ENCODE measurements around the gene TRPV3. TPM values are rescaled to one million over a fixed set of nuclear protein-coding genes. Genes with fewer than 3 reads are reported as not detected.

The TRPV3 gene
- 2.8 TPM for total RNA-seq

DNA sequence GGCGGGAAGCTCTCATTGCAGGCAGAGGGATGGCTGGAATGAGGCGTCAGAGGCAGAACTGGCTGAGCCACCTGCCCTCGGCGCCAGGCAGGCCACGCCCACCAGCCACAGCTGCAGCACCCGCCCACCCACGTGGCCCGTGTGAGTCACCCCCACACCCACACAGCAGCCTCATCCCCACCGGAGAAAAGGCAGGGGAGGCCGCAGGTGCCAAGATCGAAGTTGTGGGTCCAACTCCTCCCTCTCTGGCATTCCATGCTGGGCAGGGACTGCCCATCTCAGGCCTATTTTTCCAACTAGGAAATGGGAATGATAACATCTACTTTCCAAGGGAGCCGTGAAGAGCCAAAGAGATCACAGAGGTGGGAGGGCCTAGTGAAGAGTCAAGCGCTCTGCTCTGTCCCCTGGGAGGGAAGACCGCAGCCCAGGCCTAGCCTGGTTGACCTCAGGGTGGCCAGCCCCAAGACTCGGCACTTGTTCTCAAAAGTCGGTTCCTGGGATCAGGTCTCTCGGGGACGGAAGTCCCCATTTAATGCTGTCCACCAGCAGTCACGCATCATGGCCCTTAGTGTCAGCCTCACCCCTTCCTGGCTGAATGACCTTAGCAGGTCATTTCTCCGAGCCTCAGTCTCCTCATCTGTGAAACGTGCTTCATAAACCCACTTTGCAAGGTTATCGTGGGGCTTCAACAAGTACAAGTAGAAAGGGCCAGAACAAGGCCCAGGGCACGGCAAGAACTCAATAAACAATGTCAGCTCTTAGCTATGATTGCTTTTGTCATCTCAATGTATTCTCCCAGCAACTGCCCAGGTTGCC is at the start of gene TRPV3:
TRPV3 (minus strand) TSS at position 45 of the 816 bp plus-strand sequence. CDS start 2,962 bp downstream, outside the sequence.

DNA sequence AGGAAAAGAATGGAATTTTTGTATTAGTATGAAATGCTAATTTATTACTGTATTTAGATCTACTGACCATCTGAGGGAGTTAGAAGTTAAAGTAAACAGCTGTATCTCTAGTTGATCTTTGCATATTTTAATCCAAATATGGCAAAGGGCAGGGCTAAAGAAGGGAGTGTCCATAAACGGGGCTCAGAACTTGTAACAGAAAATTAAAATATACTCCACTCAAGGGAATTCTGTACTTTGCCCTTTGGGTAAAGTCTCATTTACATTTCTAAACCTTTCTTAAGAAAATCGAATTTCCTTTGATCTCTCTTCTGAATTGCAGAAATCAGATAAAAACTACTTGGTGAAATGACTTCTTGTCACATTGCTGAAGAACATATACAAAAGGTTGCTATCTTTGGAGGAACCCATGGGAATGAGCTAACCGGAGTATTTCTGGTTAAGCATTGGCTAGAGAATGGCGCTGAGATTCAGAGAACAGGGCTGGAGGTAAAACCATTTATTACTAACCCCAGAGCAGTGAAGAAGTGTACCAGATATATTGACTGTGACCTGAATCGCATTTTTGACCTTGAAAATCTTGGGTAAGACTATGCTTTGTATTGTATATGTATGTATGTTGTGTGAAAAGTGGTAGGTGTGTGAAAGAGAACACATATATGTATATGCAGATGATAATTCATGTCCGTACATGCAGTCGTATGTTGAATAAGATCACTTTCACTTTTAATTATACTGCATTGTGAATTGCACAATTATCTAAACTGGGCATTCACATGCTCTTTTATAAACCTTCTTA is 81.6 kb downstream of the TRPV3 start, which contains the start of gene ASPA:
ASPA (plus strand) TSS at position 186 of the 799 bp plus-strand sequence; CDS start at position 349, 163 bp downstream.

DNA sequence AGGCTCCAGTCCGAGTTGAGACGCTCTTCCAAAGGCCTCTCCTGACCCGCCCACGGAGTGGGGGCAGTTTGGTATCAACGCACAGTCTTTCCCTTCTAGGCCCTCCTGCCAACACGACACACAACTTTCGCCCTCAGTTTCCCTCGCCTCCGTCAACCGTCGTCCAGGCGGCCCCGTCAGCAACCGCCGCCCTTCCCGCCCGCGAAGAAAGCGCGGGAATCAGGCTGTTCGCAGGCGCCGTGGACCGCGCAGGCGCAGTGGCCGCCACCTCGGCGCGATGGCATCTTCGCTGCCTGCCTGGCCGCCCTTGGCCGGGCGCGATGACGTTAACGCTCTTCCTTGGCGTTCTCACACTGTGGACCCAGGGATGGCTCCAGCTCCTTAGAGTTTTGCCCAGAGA is 86.0 kb downstream of the TRPV3 start, which contains the start of gene SPATA22:
SPATA22 (minus strand) TSS at position 221 of the 400 bp plus-strand sequence. CDS start 2,494 bp downstream, outside the sequence.

Other genes with a start within 250 kb of the TRPV3 start
- 9.7 TPM for gene OR3A2, start 171.5 kb downstream of the TRPV3 start, total RNA-seq
- not detected for gene OR1E1, start 159.4 kb downstream of the TRPV3 start, total RNA-seq
- gene OR3A3, start 146.4 kb downstream of the TRPV3 start, total RNA-seq, result not detected
- gene OR1E2, start 124.0 kb downstream of the TRPV3 start, total RNA-seq, result not detected
- 2.8 TPM for gene SPATA22, start 86.0 kb downstream of the TRPV3 start, total RNA-seq
- gene ASPA, start 81.8 kb downstream of the TRPV3 start, total RNA-seq, result 1.8 TPM
- gene TRPV1, start 51.6 kb upstream of the TRPV3 start, total RNA-seq, result 7.2 TPM
- 13.1 TPM for gene SHPK, start 78.4 kb upstream of the TRPV3 start, total RNA-seq
- 13.1 TPM for gene CTNS, start 78.9 kb upstream of the TRPV3 start, total RNA-seq
- 19.8 TPM for gene TAX1BP3, start 110.8 kb upstream of the TRPV3 start, total RNA-seq
- gene EMC6, start 111.0 kb upstream of the TRPV3 start, total RNA-seq, result 14.8 TPM
- gene P2RX5, start 138.3 kb upstream of the TRPV3 start, total RNA-seq, result 13.4 TPM
- 1.4 TPM for gene HASPIN, start 166.1 kb upstream of the TRPV3 start, total RNA-seq
- 13.6 TPM for gene ITGAE, start 243.4 kb upstream of the TRPV3 start, total RNA-seq